IPS-15b (cell line): Measurements from ENCODE around the gene LDLRAD4.

Experiments
- H3K27me3 ChIP-seq: one replicate; pipeline ENCODE4 v1.6.1; 2013; ENCODE audit warnings: low read length; ENCODE audit not compliant: control insufficient read depth, insufficient read depth
- H3K36me3 ChIP-seq: one replicate; pipeline ENCODE4 v1.6.1; 2013; ENCODE audit warnings: low read length; ENCODE audit not compliant: control insufficient read depth, insufficient read depth
- H3K4me1 ChIP-seq: one replicate; pipeline ENCODE4 v1.6.1; 2013; ENCODE audit warnings: mild to moderate bottlenecking, low read length; ENCODE audit not compliant: control insufficient read depth, insufficient read depth
- H3K4me3 ChIP-seq: one replicate; pipeline ENCODE4 v1.5.1; 2013; ENCODE audit warnings: low read depth, low read length
- H3K9ac ChIP-seq: one replicate; pipeline ENCODE4 v1.6.1; 2013; ENCODE audit warnings: low read depth, mild to moderate bottlenecking, low read length
- H3K9me3 ChIP-seq: one replicate; pipeline ENCODE4 v1.6.1; 2013; ENCODE audit warnings: mild to moderate bottlenecking, low read length; ENCODE audit not compliant: control insufficient read depth, insufficient read depth

The LDLRAD4 gene

GRCh38 chr18:13241083-13241892 lies 22.7 kb downstream of the LDLRAD4 start:
- H3K4me1 ChIP-seq = no peaks in the 10 kb centered on the region
- no peaks in the 10 kb centered on the region for H3K9me3 ChIP-seq
- H3K9ac ChIP-seq = no peak overlapping the region
- H3K27me3 ChIP-seq = no peaks in the 10 kb centered on the region
- no peaks in the 10 kb centered on the region for H3K36me3 ChIP-seq
- no peak overlapping the region for H3K4me3 ChIP-seq

- Histone ChIP-seq H3K9me3 (no peaks in the 10 kb centered on the region), H3K4me1 (no peaks in the 10 kb centered on the region), H3K4me3 (no peak overlapping the region), H3K27me3 (no peaks in the 10 kb centered on the region), H3K36me3 (no peaks in the 10 kb centered on the region), H3K9ac (no peak overlapping the region)
Measured at GRCh38 chr18:13241893-13242175, 23.3 kb downstream of the LDLRAD4 start.

DNA sequence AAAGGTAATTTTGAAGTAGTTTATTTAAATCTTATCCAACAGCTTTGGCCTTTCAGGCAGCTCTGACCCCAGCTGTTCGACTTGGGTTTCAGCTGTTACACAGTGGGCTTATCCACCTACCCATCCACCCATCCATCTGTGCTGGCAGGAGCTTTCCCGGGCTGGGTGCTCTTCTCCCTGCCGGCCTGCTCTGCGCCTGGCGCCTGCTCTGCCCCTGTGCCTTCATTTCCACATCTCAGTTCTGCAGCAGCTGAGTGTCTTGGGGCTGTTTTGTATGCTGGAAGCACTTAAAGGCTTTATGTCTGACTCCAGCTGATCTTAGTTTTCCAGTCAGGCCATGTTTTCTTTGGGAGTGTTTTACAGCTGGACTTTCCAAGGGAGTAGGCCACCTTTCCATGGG lies 24.2 kb downstream of the LDLRAD4 start:
- Histone ChIP-seq H3K27me3 (no peaks in the 10 kb centered on the region), H3K9me3 (no peaks in the 10 kb centered on the region), H3K4me1 (no peaks in the 10 kb centered on the region), H3K9ac (no peak overlapping the region), H3K4me3 (no peak overlapping the region), H3K36me3 (no peaks in the 10 kb centered on the region)

DNA sequence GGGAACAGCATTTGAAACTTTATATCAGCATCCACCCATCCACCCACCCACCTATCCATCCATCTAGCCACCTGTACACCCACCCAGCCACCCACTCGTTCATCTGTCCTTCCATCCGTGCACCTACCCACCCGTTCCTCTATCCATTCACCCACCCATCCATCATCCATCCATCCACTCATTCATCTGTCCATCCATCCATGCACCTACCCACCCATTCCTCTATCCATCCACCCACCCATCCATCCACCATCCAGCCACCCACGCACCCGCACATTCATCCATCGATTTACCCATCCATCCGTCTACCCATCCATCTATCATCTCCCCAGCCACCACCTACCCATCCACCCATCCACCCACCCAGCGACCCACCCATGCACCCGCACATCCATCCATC lies 24.8 kb downstream of the LDLRAD4 start:
- no peak overlapping the region for H3K4me3 ChIP-seq
- H3K27me3 ChIP-seq = no peaks in the 10 kb centered on the region
- H3K9ac ChIP-seq = no peak overlapping the region
- no peaks in the 10 kb centered on the region for H3K4me1 ChIP-seq
- no peaks in the 10 kb centered on the region for H3K9me3 ChIP-seq
- H3K36me3 ChIP-seq = no peaks in the 10 kb centered on the region

DNA sequence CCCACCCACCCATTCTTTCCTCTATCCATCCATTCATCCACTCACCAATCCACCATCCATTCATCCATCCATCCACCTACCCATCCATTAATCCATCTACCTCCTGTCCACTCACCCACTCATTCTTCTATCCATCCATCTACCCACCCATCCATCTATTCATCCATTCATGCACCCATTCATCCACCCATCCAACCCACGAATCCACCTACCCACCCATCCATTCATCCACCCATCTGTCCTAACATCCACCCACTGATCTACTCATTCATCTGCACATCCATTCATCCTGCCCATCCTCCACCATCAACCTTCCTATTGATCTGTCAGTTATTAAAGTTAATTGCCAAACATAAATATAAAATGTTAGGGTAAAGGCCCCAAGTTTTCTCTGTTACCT lies 25.6 kb downstream of the LDLRAD4 start:
- no peaks in the 10 kb centered on the region for H3K9me3 ChIP-seq
- no peak overlapping the region for H3K4me3 ChIP-seq
- H3K9ac ChIP-seq = no peak overlapping the region
- no peaks in the 10 kb centered on the region for H3K27me3 ChIP-seq
- no peaks in the 10 kb centered on the region for H3K4me1 ChIP-seq
- H3K36me3 ChIP-seq = no peaks in the 10 kb centered on the region

DNA sequence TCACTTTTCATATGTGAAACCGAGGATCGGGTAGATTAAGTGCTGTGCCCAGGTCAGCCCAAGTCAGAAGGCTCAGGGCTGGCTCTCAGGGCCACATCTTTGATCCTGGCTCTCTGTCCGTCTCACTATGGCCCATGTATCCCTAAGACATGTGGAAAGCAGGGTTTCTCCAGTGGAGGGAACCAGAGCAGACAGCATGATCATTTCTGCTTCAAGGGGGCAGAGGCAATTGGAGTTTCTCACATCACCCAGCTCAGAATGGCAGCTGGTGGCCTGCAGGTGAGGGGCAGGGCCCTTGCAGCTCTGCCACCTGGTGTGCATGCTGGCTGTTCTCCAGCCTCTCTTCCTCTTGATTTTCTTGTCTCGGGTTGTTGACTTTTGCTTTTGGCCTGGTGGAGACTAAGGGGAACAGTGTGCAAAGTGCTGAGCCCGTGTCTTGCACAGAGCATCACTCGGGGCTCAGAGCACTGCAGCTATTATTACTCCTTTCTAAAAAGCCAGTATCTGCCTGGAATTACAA lies 27.0 kb downstream of the LDLRAD4 start:
- Histone ChIP-seq H3K9me3 (no peaks in the 10 kb centered on the region), H3K27me3 (no peaks in the 10 kb centered on the region), H3K36me3 (no peaks in the 10 kb centered on the region), H3K4me1 (no peaks in the 10 kb centered on the region), H3K9ac (no peak overlapping the region), H3K4me3 (no peak overlapping the region)

DNA sequence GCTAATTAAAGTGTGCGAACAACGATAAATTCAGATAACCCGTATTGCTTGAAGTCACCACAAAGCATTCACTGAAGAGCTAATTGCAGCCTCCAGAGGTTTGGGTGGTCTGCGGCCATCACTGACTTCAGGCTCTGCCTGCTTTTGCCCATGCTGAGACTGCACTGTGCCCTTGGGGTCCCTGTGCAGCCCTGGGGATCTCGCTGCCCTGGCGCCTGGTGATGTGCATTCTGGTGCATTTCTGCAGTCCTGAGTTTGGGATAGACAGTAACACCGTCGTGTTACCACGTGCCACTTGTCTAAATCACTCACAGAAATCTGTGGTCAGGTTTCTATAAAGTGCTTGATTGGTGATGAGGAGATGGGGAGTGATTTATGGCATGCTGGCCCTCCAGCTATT lies 27.6 kb downstream of the LDLRAD4 start:
- no peaks in the 10 kb centered on the region for H3K4me1 ChIP-seq
- H3K4me3 ChIP-seq = no peak overlapping the region
- no peak overlapping the region for H3K9ac ChIP-seq
- no peaks in the 10 kb centered on the region for H3K27me3 ChIP-seq
- no peaks in the 10 kb centered on the region for H3K36me3 ChIP-seq
- H3K9me3 ChIP-seq = no peaks in the 10 kb centered on the region

GRCh38 chr18:13246591-13246990 lies 28.0 kb downstream of the LDLRAD4 start:
- H3K27me3 ChIP-seq = no peaks in the 10 kb centered on the region
- no peak overlapping the region for H3K9ac ChIP-seq
- H3K4me3 ChIP-seq = no peak overlapping the region
- H3K9me3 ChIP-seq = no peaks in the 10 kb centered on the region
- H3K36me3 ChIP-seq = no peaks in the 10 kb centered on the region
- H3K4me1 ChIP-seq = no peaks in the 10 kb centered on the region

- no peaks in the 10 kb centered on the region for H3K4me1 ChIP-seq
- H3K27me3 ChIP-seq = no peaks in the 10 kb centered on the region
- no peaks in the 10 kb centered on the region for H3K36me3 ChIP-seq
- H3K4me3 ChIP-seq = no peak overlapping the region
- no peak overlapping the region for H3K9ac ChIP-seq
- H3K9me3 ChIP-seq = no peaks in the 10 kb centered on the region
Measured at GRCh38 chr18:13247506-13247905, 28.9 kb downstream of the LDLRAD4 start.

DNA sequence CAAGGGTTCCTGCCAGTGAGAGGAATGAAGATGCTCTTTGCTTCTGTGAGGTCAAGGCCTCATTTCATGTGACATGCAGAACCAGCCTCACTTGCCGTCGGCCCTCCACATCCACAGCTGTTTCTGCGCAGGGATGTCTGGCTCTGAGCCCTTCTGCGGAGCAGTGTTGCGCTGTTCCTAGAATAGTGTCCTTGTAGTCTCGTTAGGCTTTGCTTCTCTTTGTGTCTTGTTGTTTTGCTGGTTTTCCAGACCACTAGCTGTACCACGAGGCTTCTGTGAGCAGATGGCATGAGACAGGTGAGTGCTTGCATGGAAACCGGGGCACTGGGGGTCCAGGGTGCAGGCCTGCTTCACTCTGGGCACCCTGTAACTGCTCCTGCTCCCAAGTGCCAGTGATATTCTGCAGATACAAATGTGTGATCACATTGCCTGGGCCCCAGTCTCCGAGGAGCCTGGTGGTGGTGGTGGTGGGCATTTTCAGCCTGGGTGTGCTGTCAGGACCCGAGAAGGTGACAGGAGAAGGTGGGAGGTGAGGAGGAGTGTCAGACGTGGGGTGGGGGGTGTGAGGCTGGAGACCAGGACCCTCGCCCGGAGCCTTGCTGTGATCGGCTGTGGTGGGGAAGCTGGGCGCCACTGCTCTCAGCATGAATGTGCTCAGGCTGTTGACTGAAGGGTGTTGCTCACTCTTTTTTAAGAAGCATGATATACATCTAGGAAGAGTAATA lies 34.3 kb downstream of the LDLRAD4 start:
- Histone ChIP-seq H3K9me3 (no peaks in the 10 kb centered on the region), H3K36me3 (no peaks in the 10 kb centered on the region), H3K4me3 (no peak overlapping the region), H3K9ac (no peak overlapping the region), H3K27me3 (no peaks in the 10 kb centered on the region), H3K4me1 (peaks cover 2% of the 10 kb centered on the region)

GRCh38 chr18:13253786-13254688 lies 35.5 kb downstream of the LDLRAD4 start:
- Histone ChIP-seq H3K9ac (no peak overlapping the region), H3K36me3 (no peaks in the 10 kb centered on the region), H3K4me3 (no peak overlapping the region), H3K4me1 (peaks cover 2% of the 10 kb centered on the region), H3K27me3 (no peaks in the 10 kb centered on the region), H3K9me3 (no peaks in the 10 kb centered on the region)
